ENCODE data around the gene MAP4K2. TPM values are rescaled to one million over a fixed set of nuclear protein-coding genes. Genes with fewer than 3 reads are reported as not detected.

MAP4K2 gene
- total and polyA plus RNA-seq, 4 experiments from 2014 or later, result 32.3 to 128 (median 89.8) TPM

DNA sequence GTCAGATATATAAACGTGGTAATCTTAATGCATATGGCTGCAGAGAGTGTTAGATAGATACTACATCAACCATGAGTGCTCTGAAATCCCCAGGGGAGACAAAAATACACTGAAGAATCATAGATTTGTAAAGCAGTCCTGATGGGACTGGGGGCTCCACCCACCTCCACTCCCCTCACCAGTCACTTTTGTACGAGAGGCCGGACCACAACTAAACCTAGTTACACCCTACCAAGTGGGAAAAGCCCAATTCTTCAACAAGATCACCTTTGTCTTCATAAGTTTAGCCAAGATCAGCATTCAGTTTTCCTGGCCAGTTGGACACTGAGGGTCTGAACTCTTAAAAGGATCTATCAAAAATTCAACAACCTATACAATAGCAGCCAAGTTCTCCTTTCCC lies 26.1 kb downstream of the MAP4K2 start:
- peak overlapping the region; percentile 89 to 96 (median 94) for H3K4me3 Mint-ChIP-seq
- peak in 1 of 5 donors; percentile 35 for DNase-seq
- ChIA-PET POLR2A (ENCODE audit: partially characterized antibody) (interaction anchor here (0.6 to 33.1 kb wide), 10 partner anchors 12 to 798 kb away, joined by 3 to 1500 read pairs (median 11); partner anchors contain the start of genes ARL2, MAP4K2, MEN1 and PPP2R5B), CTCF (ENCODE audit: partially characterized antibody) (interaction anchor here (1.1 to 4.1 kb wide), 8 partner anchors 9 to 88 kb away, joined by 3 to 37 read pairs (median 4); partner anchors contain the start of genes PYGM and RASGRP2)
- H3K27me3 ChIP-seq (ENCODE audit: insufficient read depth, low read length), result no peaks in the 10 kb centered on the region
- peak overlapping the region; percentile 93 to 98 (median 95) for H3K27ac Mint-ChIP-seq
- H3K36me3 Mint-ChIP-seq, result peaks cover 55 to 64% of the 10 kb centered on the region in 2 donors
- no peaks in the 10 kb centered on the region for H3K9me3 ChIP-seq (ENCODE audit: control insufficient read depth in 1 of 2, low read length in 2 of 2)
- peaks cover 0 to 10% (median 0%) of the 10 kb centered on the region in 8 donors for H3K9me3 Mint-ChIP-seq
- peaks cover 0 to 4% of the 10 kb centered on the region in 2 donors for H3K27me3 Mint-ChIP-seq
- H3K4me1 Mint-ChIP-seq, result peaks cover 57 to 88% (median 69%) of the 10 kb centered on the region in 4 donors
- H3K27ac ChIP-seq (ENCODE audit: low read depth, low read length), result peak overlapping the region; percentile 73
- H3K36me3 ChIP-seq (ENCODE audit: insufficient read depth, low read length), result peaks cover 55% of the 10 kb centered on the region
- peaks cover 75% of the 10 kb centered on the region for H3K4me1 ChIP-seq (ENCODE audit: insufficient read depth, low read length)
- intact Hi-C loops (cut with micrococcal nuclease), result loop anchor here (2.0 to 10.0 kb wide), 2 partner anchors 14 to 532 kb away; partner anchors contain the start of genes FKBP2 and PPP1R14B
- H3K4me3 ChIP-seq (ENCODE audit: low read length in 2 of 2), result peak overlapping the region; percentile 94 to 98

DNA sequence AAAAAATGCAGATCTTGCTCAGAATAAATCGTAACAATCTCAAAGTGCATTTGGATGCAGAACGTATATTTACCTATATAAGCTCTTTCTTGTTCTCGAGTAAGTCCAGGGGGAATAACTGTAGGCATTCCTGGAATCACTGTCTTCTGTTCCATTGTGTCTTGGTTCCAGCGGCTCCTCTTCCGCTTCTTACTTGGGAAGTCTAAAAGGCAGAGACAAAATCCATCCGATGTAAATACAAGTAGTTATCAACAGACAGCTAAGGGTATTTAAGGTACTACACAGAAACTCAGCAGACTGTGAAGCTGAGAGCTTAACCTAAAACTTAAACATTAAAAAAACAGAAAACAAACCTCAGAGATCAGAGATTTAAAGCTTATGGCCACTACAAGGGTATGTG lies 26.6 kb downstream of the MAP4K2 start:
- H3K27ac ChIP-seq (ENCODE audit: low read depth, low read length), result peak overlapping the region; percentile 73
- H3K9me3 Mint-ChIP-seq, result peaks cover 0 to 10% (median 0%) of the 10 kb centered on the region in 8 donors
- peak overlapping the region; percentile 93 to 98 (median 95) for H3K27ac Mint-ChIP-seq
- ChIA-PET POLR2A (ENCODE audit: partially characterized antibody) (interaction anchor here (0.6 to 33.1 kb wide), 9 partner anchors 9 to 798 kb away, joined by 3 to 1500 read pairs (median 5); partner anchors contain the start of genes MAP4K2, MEN1, PPP2R5B and PYGM), CTCF (ENCODE audit: partially characterized antibody) (interaction anchor here (0.7 to 4.1 kb wide), 9 partner anchors 8 to 88 kb away, joined by 3 to 37 read pairs (median 4); partner anchors contain the start of genes PYGM and RASGRP2)
- intact Hi-C loops (cut with micrococcal nuclease), result loop anchor here (2.0 to 10.0 kb wide), 2 partner anchors 14 to 532 kb away; partner anchors contain the start of genes FKBP2 and PPP1R14B
- H3K27me3 ChIP-seq (ENCODE audit: insufficient read depth, low read length), result no peaks in the 10 kb centered on the region
- H3K9me3 ChIP-seq (ENCODE audit: control insufficient read depth in 1 of 2, low read length in 2 of 2), result no peaks in the 10 kb centered on the region
- peak overlapping the region; percentile 89 to 96 (median 94) for H3K4me3 Mint-ChIP-seq
- H3K27me3 Mint-ChIP-seq, result peaks cover 0 to 4% of the 10 kb centered on the region in 2 donors
- H3K4me1 Mint-ChIP-seq, result peaks cover 60 to 93% (median 73%) of the 10 kb centered on the region in 4 donors
- H3K4me3 ChIP-seq (ENCODE audit: low read length in 2 of 2), result peak overlapping the region; percentile 94 to 98
- H3K4me1 ChIP-seq (ENCODE audit: insufficient read depth, low read length), result peaks cover 80% of the 10 kb centered on the region
- peak in 1 of 5 donors; percentile 15 for DNase-seq
- H3K36me3 Mint-ChIP-seq, result peaks cover 60 to 68% of the 10 kb centered on the region in 2 donors
- H3K36me3 ChIP-seq (ENCODE audit: insufficient read depth, low read length), result peaks cover 60% of the 10 kb centered on the region

DNA sequence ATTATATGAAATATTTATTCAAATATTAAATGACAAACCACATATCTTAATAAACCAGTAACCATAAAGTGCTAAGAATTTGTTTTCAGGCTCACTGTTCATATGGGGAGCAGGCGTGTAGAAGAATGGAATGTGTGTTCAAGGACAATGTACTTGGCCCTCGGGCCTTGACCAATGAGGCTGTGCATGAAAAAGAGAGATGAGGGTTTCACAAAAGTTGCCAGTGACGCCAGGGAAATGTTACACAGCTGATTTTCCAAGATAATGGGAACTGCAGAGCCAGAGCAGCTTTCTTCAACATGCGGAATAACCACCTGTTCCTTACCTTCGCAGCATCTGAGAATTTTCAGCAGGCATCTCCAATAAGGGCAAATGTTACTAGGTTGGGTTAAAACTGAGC lies 28.9 kb downstream of the MAP4K2 start:
- peak overlapping the region in 4 of 7 donors; percentile 25 to 94 (median 58) for H3K27ac Mint-ChIP-seq

DNA sequence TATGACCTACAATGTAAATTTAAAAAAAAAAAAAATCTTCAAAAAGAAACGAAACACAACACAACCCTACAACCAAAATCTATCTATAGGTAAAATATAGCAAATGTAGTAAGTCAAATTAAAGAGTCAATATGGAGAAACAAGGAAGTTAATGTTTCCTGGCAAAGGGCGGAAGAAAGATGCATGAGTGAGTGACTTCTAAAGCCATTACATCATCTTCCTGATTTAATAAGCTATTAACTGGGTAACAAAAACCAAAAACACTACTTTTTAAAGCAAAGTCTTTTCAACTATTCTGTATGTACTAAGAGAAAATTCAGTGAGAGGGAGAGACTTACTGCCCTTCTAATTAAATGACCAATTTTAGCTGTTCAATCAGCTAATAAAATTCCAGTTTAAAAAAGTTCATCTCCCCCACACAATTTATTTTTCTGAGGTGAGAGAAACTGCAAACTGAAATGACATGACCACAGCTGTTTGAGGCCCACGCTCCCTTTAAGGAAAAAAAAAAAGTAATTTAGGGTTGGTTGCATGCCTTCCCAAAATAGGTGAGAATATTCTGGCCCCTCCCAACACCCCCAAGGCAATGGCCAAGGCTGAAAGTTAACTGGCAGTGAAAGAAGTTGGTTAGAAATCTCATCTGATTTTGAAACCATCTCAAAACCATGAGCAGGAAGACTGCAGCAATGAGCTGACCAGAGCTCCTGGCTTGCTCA lies 30.6 kb downstream of the MAP4K2 start:
- peaks cover 68 to 98% (median 88%) of the 10 kb centered on the region in 4 donors for H3K4me1 Mint-ChIP-seq
- peak overlapping the region in 7 of 8 donors; percentile 8 to 75 (median 67) for H3K4me3 Mint-ChIP-seq
- peaks cover 0 to 10% (median 0%) of the 10 kb centered on the region in 8 donors for H3K9me3 Mint-ChIP-seq
- H3K27me3 Mint-ChIP-seq, result no peaks in the 10 kb centered on the region
- no peaks in the 10 kb centered on the region for H3K9me3 ChIP-seq (ENCODE audit: control insufficient read depth in 1 of 2, low read length in 2 of 2)
- POLR2A ChIA-PET (ENCODE audit: partially characterized antibody), result interaction anchor here (1.2 to 33.1 kb wide), 5 partner anchors 7 to 31 kb away, joined by 4 to 1500 read pairs (median 16); partner anchors contain the start of genes MAP4K2, PYGM and RASGRP2
- H3K4me3 ChIP-seq (ENCODE audit: low read length in 2 of 2), result no peak overlapping the region
- H3K27ac Mint-ChIP-seq, result peak overlapping the region; percentile 48 to 85 (median 76)
- no peak for DNase-seq
- peaks cover 98% of the 10 kb centered on the region for H3K4me1 ChIP-seq (ENCODE audit: insufficient read depth, low read length)
- H3K36me3 Mint-ChIP-seq, result peaks cover 97% of the 10 kb centered on the region in 2 donors
- intact Hi-C loops (cut with micrococcal nuclease), result loop anchor here (10.0 kb wide), 1 partner anchor 528 kb away; the partner anchor contains the start of genes FKBP2 and PPP1R14B
- H3K27me3 ChIP-seq (ENCODE audit: insufficient read depth, low read length), result no peaks in the 10 kb centered on the region
- CTCF ChIA-PET (ENCODE audit: partially characterized antibody), result interaction anchor here (0.7 to 3.8 kb wide), 11 partner anchors 9 to 326 kb away, joined by 3 to 16 read pairs (median 3); partner anchors contain the start of gene RASGRP2
- peak overlapping the region; percentile 9 for H3K27ac ChIP-seq (ENCODE audit: low read depth, low read length)
- H3K36me3 ChIP-seq (ENCODE audit: insufficient read depth, low read length), result peaks cover 99% of the 10 kb centered on the region

More for the DNA sequence above, 28.9 kb downstream of the MAP4K2 start:
- Mint-ChIP-seq H3K27me3 (peaks cover 0 to 4% of the 10 kb centered on the region in 2 donors), H3K36me3 (peaks cover 81 to 89% of the 10 kb centered on the region in 2 donors), H3K4me1 (peaks cover 58 to 89% (median 74%) of the 10 kb centered on the region in 4 donors), H3K4me3 (peak overlapping the region in 7 of 8 donors; percentile 25 to 96 (median 55)), H3K9me3 (peaks cover 0 to 10% (median 0%) of the 10 kb centered on the region in 8 donors)
- H3K36me3 ChIP-seq (ENCODE audit: insufficient read depth, low read length), result peaks cover 82% of the 10 kb centered on the region
- no peaks in the 10 kb centered on the region for H3K9me3 ChIP-seq (ENCODE audit: control insufficient read depth in 1 of 2, low read length in 2 of 2)
- ChIA-PET CTCF (ENCODE audit: partially characterized antibody) (interaction anchor here (0.7 to 4.1 kb wide), 7 partner anchors 10 to 343 kb away, joined by 3 to 37 read pairs (median 6); partner anchors contain the start of genes MAP4K2, RASGRP2 and ZNHIT2), POLR2A (ENCODE audit: partially characterized antibody) (interaction anchor here (0.8 to 33.1 kb wide), 6 partner anchors 9 to 85 kb away, joined by 3 to 1500 read pairs (median 6); partner anchors contain the start of genes MEN1, PYGM and RASGRP2)
- DNase-seq, result no peak
- no peaks in the 10 kb centered on the region for H3K27me3 ChIP-seq (ENCODE audit: insufficient read depth, low read length)
- no peak overlapping the region for H3K4me3 ChIP-seq (ENCODE audit: low read length in 2 of 2)
- peaks cover 81% of the 10 kb centered on the region for H3K4me1 ChIP-seq (ENCODE audit: insufficient read depth, low read length)
- no peak overlapping the region for H3K27ac ChIP-seq (ENCODE audit: low read depth, low read length)
- intact Hi-C loops (cut with micrococcal nuclease), result loop anchor here (10.0 kb wide), 1 partner anchor 529 kb away; the partner anchor contains the start of genes FKBP2 and PPP1R14B

DNA sequence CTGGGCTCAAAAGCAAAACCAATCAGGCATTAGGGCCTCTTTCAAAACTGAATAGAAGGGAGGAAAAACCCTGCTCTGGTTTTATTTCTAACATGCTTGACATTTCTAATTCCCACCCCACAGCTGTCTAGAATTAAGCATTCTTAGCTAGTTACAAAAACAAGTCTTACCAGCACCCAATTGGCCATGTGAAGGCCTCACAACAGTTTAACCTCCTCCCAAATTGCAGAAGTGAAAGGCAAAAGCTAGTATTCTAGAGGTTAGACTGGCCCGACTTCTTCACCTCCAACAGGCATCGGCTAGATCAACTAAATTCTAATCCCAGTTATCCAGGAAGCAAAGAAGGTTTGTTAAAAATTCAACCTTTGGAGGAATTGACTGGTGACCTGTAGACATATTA lies 31.2 kb downstream of the MAP4K2 start:
- peak overlapping the region in 6 of 7 donors; percentile 48 to 92 (median 64) for H3K27ac Mint-ChIP-seq
- H3K4me3 Mint-ChIP-seq, result peak overlapping the region in 5 of 8 donors; percentile 25 to 75 (median 67)
- no peak for DNase-seq
- intact Hi-C loops (cut with micrococcal nuclease), result loop anchor here (10.0 kb wide), 1 partner anchor 527 kb away; the partner anchor contains the start of genes FKBP2 and PPP1R14B
- Histone ChIP-seq H3K4me1 (ENCODE audit: insufficient read depth, low read length) (peaks cover 99% of the 10 kb centered on the region), H3K27me3 (ENCODE audit: insufficient read depth, low read length) (no peaks in the 10 kb centered on the region), H3K27ac (ENCODE audit: low read depth, low read length) (no peak overlapping the region), H3K4me3 (ENCODE audit: low read length in 2 of 2) (no peak overlapping the region), H3K36me3 (ENCODE audit: insufficient read depth, low read length) (peaks cover 99% of the 10 kb centered on the region), H3K9me3 (ENCODE audit: control insufficient read depth in 1 of 2, low read length in 2 of 2) (no peaks in the 10 kb centered on the region)
- POLR2A ChIA-PET (ENCODE audit: partially characterized antibody), result interaction anchor here (1.2 to 33.1 kb wide), 5 partner anchors 7 to 32 kb away, joined by 4 to 1500 read pairs (median 16); partner anchors contain the start of genes MAP4K2, PYGM and RASGRP2
- no peaks in the 10 kb centered on the region for H3K27me3 Mint-ChIP-seq
- peaks cover 67 to 98% (median 86%) of the 10 kb centered on the region in 4 donors for H3K4me1 Mint-ChIP-seq
- CTCF ChIA-PET (ENCODE audit: partially characterized antibody), result interaction anchor here (0.9 to 3.8 kb wide), 6 partner anchors 9 to 83 kb away, joined by 3 to 16 read pairs (median 4); partner anchors contain the start of gene RASGRP2
- peaks cover 0 to 9% (median 0%) of the 10 kb centered on the region in 8 donors for H3K9me3 Mint-ChIP-seq
- H3K36me3 Mint-ChIP-seq, result peaks cover 95 to 97% of the 10 kb centered on the region in 2 donors

DNA sequence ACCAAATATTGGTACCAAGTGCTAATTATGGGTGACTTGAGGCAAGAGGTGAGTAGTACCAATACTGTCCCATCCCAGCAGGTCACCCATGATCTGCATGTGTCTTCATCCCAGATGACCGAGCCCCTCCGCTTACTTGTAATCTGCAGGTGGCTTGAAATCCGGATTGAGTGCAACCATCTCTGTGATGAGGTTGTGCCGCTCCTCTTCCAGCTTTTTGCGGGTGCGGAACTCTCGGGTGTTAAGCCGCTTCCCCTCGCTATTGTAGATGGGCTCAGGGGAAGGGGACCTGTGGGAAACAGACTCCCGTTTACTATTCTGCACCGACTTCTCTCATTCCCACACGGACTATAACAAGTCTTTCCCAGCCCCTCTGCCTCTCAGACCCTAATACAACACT lies 32.9 kb downstream of the MAP4K2 start:
- Mint-ChIP-seq H3K4me1 (peaks cover 60 to 96% (median 81%) of the 10 kb centered on the region in 4 donors), H3K4me3 (peak overlapping the region in 1 of 8 donors; percentile 57), H3K9me3 (peaks cover 0 to 7% (median 0%) of the 10 kb centered on the region in 8 donors), H3K36me3 (peaks cover 88 to 91% of the 10 kb centered on the region in 2 donors), H3K27me3 (no peaks in the 10 kb centered on the region), H3K27ac (peak overlapping the region in 2 of 7 donors; percentile 76 to 78)
- POLR2A ChIA-PET (ENCODE audit: partially characterized antibody), result interaction anchor here (0.5 to 33.1 kb wide), 6 partner anchors 5 to 108 kb away, joined by 3 to 1500 read pairs (median 207); partner anchors contain the start of genes MAP4K2, PYGM, RASGRP2 and SF1
- Histone ChIP-seq H3K36me3 (ENCODE audit: insufficient read depth, low read length) (peaks cover 90% of the 10 kb centered on the region), H3K27ac (ENCODE audit: low read depth, low read length) (no peak overlapping the region), H3K4me1 (ENCODE audit: insufficient read depth, low read length) (peaks cover 97% of the 10 kb centered on the region), H3K9me3 (ENCODE audit: control insufficient read depth in 1 of 2, low read length in 2 of 2) (no peaks in the 10 kb centered on the region), H3K4me3 (ENCODE audit: low read length in 2 of 2) (no peak overlapping the region), H3K27me3 (ENCODE audit: insufficient read depth, low read length) (no peaks in the 10 kb centered on the region)
- CTCF ChIA-PET (ENCODE audit: partially characterized antibody), result interaction anchor here (1.5 to 3.8 kb wide), 2 partner anchors 13 to 26 kb away, joined by 3 to 16 read pairs; partner anchors contain the start of gene RASGRP2
- intact Hi-C loops (cut with micrococcal nuclease), result loop anchor here (10.0 kb wide), 1 partner anchor 525 kb away; the partner anchor contains the start of genes FKBP2 and PPP1R14B
- DNase-seq, result peak in 1 of 5 donors; percentile 19
